HG03460 (cell line): ENCODE data around the gene OTULIN.

Experiments
- ATAC-seq: cut with Tn5 transposase; IDR thresholded peaks from one replicate; pipeline ENCODE4 v1.9.1; 2021; ENCODE audit not compliant: unreplicated experiment

The OTULIN gene

GRCh38 chr5:14667770-14668169 is 3.3 kb downstream of the OTULIN start:
- no peak for ATAC-seq

DNA sequence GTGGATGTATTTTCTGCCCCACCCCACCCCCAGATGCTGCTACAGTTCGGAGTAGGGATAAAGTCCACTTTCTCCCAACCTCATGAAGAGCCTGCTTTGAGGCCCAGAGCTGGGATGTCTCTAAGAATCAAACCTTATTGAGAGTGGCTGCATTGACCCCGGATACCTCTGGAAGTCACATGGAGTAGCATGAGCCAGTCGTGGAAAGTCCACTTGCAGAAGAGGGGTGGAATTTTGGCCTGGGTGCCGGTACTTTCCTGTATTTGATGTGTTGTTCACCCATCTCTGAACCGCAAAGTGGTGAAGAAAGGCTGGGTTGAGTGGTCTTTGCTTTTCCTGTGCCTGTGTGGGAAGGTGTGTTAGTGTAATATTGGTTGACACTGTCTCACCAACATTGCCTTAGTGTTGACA is 3.7 kb downstream of the OTULIN start:
- no peak for ATAC-seq

DNA sequence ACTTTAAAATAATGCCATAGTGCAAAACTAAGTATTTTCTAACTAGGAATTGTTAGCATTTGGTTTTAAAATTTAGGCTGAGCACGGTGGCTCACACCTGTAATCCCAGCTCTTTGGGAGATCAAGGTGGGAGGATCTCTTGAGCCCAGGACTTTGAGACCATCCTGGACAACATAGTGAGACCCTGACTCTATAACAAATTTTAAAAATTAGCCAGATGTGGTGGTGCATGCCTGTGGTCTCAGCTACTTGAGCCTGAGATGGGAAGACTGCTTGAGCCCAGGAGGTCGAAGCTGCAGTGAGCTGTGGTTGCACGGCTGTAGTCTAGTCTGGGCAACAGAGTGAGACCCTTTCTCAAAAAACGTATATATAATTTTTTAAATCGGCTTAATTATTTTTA is 4.9 kb downstream of the OTULIN start:
- no peak for ATAC-seq

- no peak for ATAC-seq
Measured at GRCh38 chr5:14669975-14670374, 5.5 kb downstream of the OTULIN start.

GRCh38 chr5:14671414-14671813 is 6.9 kb downstream of the OTULIN start:
- no peak for ATAC-seq

DNA sequence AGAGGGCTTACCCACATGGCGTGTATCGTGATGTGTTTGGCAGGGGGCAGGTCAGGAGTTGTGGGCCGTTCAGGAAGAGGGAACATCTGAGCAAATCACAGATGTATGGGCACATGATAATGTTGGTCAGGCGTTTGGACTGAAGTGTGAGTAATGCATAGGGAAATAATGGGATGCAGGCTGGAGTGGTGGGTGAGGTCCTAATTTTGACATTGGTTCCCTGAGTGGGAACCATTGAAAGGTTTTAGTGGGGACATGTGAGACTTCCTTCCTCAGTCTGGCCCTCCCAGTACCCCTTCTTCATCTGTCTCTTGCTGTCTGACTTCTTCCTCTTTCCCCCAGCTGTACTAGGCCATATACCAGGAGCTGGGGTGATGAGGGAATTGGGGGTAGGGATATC is 7.6 kb downstream of the OTULIN start:
- ATAC-seq: no peak

GRCh38 chr5:14672484-14673394 is 8.2 kb downstream of the OTULIN start:
- no peak for ATAC-seq

GRCh38 chr5:14673443-14673842 is 8.9 kb downstream of the OTULIN start:
- no peak for ATAC-seq

DNA sequence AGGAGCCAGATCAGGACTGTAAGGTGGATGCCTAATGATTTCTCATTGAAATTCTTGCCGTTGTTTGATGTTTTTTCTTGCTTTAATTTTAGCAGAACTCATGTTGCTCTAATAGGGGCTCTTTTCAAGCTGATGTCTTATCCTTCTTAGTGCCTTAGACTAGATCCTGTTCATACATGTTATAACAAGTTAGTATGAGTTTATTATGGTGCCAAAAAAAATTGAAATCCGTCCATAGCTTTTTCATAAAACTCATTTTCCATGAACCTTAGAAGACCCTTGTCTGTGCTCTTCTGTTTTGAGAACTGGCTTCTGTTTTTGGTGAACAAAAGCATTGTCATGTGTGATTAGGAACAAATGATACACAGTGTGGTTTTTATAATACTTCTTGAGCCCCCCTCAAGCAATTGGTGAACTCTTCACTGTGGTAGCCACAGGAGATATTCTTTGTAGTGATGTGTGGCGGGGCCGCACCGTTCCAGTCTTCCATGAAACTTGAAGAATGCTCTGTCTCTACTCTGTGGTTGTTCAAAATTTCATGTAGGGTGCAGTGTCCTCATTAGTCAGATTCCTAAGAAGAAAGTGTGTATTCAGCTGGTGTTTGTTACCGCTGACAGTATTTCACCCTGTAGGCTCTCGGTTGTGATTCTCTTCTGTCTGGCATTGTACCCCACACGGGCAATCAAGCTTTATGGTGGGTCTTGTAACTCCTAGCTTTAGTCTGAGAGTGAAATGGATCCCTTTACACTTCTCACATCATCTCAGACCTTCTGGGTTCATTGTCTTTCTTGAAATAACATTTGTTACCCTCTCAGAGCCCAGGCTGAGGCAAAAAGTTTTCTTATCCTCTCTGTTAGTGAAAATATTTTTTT is 10.7 kb downstream of the OTULIN start:
- ATAC-seq: no peak

DNA sequence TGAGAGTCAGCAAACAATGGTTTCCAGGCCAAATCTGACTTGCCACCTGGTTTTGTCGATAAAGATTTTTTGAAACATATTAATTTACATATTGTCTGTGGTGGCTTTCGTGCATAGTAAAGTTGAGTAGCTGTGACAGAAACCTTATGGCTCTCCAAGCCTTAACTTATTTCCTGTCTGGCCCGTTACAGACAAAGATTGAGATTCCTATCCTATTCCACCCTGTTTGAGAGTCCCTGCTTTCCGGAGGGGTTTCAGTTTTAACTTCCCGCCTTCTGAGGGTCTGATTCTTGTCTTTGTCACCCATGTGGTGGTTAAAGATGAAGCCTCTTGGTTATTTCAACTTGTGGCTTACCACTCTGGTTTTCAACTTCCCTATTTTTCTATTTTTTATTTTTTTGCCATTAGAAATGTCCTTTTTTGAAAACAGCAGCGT is 11.4 kb downstream of the OTULIN start:
- ATAC-seq: peak; percentile 48

- peak; percentile 50 for ATAC-seq
Measured at GRCh38 chr5:14676320-14676719, 11.8 kb downstream of the OTULIN start.

GRCh38 chr5:14678773-14679334 is 14.3 kb downstream of the OTULIN start:
- no peak for ATAC-seq

DNA sequence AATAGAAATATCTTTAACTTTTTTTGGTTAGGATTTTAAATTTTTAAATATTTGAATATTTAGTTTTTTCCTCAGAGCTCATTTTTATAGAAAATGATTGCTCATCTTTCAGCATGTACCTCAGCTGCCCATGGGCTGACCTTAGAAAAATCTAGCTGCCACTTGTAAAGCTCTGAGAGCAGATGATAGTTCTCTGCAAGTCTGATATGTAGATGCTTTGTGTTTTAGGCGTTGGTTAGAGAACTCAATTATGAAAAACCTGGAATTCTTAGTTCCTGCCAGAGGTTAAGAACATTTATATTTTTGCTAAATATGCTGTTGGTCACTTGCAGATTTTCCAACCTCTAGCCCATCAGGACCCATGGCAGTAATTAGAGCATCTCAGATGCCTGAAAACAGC is 15.1 kb downstream of the OTULIN start:
- ATAC-seq: no peak

DNA sequence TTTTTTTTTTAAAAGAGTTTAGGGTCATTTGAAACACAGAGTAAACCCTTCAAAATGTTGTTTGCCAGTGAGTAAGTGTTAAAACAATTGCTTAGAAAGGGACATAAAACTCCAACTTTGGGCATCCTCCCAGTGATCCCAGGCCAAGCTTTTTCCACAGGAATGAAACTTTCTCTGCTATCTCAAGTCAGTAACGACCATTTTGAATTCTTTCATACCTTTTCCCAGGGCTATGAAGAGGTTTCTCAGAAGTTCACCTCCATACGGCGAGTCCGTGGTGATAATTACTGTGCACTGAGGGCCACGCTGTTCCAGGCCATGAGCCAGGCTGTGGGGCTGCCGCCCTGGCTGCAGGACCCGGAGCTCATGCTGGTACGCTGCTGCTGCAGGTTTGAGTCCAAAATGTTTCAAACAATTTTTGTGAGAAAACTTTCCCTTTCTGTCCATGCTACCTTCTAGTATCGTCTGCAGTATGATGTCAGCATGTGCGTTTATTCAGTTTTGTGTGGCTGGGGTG is 16.8 kb downstream of the OTULIN start:
- ATAC-seq: no peak

GRCh38 chr5:14683906-14684455 is 19.5 kb downstream of the OTULIN start:
- ATAC-seq: no peak

GRCh38 chr5:14684757-14685156 is 20.2 kb downstream of the OTULIN start:
- no peak for ATAC-seq

DNA sequence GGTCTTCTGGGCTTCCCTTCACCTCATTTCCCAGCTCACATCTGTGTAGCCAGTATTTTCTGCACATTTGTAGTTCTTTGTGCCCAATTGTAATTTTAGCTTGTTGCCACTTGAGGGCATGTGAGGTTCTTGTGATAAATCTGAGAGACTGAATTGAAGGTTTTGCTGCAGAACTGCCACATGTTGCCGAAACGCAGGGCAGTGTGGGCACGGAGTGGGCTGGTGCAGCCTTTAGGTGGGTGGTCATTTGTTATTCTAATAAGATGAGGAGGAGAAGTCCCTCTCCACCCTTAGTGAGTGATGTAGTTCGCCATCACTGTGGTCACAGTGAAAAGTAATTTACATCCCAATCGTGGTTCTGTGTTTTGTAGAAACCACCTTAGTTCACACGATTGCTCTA is 21.2 kb downstream of the OTULIN start:
- ATAC-seq: peak; percentile 96

- no peak for ATAC-seq
Measured at GRCh38 chr5:14686517-14686916, 22.0 kb downstream of the OTULIN start.

GRCh38 chr5:14687023-14687665 is 22.6 kb downstream of the OTULIN start:
- ATAC-seq: no peak

DNA sequence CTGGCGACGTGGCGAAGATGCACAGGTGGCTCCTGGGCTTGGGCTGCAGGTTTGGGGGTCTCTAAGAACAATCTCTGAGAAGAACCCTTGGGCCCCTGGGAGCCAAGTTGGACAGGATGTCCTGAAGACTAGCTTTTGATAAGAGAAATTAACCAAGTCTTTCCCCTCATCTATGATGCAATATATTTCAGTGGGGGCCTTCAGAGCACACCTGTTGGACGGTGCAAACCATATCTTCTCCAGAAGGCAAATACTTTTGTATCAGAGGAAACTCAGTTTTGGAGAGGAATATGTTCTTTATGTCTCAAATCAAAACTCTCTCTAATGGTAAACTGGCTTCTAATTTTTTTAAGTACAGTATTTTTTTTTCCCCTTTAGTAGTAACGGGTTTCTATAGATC is 28.6 kb downstream of the OTULIN start:
- no peak for ATAC-seq

GRCh38 chr5:14695152-14695551 is 30.6 kb downstream of the OTULIN start:
- ATAC-seq: no peak
